HepG2 (cell line): ENCODE data around the gene TEFM. TPM values are rescaled to one million over a fixed set of nuclear protein-coding genes. Genes with fewer than 3 reads are reported as not detected.

Experiments used
- AGO1 ChIP-seq: fragments of 200-400 bp; formaldehyde crosslinking; IDR thresholded peaks from 2 replicates; pipeline ENCODE4 v1.6.1; 2017; ENCODE audit warnings: mild to moderate bottlenecking, low read depth, low read length, moderate library complexity; ENCODE audit not compliant: poor library complexity, severe bottlenecking
- EZH2 ChIP-seq: conservative IDR thresholded peaks from 2 replicates; pipeline ENCODE4 v1.6.1; 2012; ENCODE audit warnings: mild to moderate bottlenecking, low read depth, low read length, moderate library complexity
- FOXK1 ChIP-seq: sonication (generic); formaldehyde crosslinking; IDR thresholded peaks from 2 replicates; pipeline ENCODE4 v1.4.0; 2020; ENCODE audit warnings: low read depth, missing genetic modification reagents, borderline replicate concordance
- IRF2 ChIP-seq: IDR thresholded peaks from 2 replicates; pipeline ENCODE4 v1.6.1; 2018; ENCODE audit warnings: missing genetic modification reagents, missing compliant biosample characterization
- ISL2 ChIP-seq: sonication (generic); formaldehyde crosslinking; IDR thresholded peaks from 2 replicates; pipeline ENCODE4 v1.5.0; 2020; ENCODE audit warnings: missing genetic modification reagents
- MATR3 ChIP-seq: sonication (generic); formaldehyde crosslinking; IDR thresholded peaks from 2 replicates; pipeline ENCODE4 v1.4.0; 2020; ENCODE audit warnings: missing genetic modification reagents
- NONO ChIP-seq, 2 experiments: fragments of 450-650 bp in 1 of 2; sonication (generic) in 1 of 2; formaldehyde crosslinking in 1 of 2; IDR thresholded peaks in 1 of 2; conservative IDR thresholded peaks in 1 of 2; 2 replicates each; pipeline versions ENCODE4 v1.6.1 to v1.8.0; 2017 to 2022; ENCODE audit warnings: mild to moderate bottlenecking in 1 of 2, missing genetic modification reagents in 1 of 2, moderate library complexity in 1 of 2
- SRSF4 ChIP-seq: fragments of 200-400 bp; formaldehyde crosslinking; IDR thresholded peaks from one replicate; pipeline ENCODE4 v1.6.1; 2018; ENCODE audit warnings: mild to moderate bottlenecking, low read depth, low read length, moderate library complexity; ENCODE audit not compliant: poor library complexity, severe bottlenecking
- ZFP36L1 ChIP-seq: sonication (generic); formaldehyde crosslinking; IDR thresholded peaks from 2 replicates; pipeline ENCODE4 v1.8.0; 2022; ENCODE audit warnings: mild to moderate bottlenecking, missing genetic modification reagents, moderate library complexity
- ZNF17 ChIP-seq: sonication (generic); formaldehyde crosslinking; IDR thresholded peaks from 2 replicates; pipeline ENCODE4 v1.5.0; 2020; ENCODE audit warnings: mild to moderate bottlenecking, missing genetic modification reagents
- ZNF337 ChIP-seq: sonication (generic); formaldehyde crosslinking; IDR thresholded peaks from 2 replicates; pipeline ENCODE4 v1.5.1; 2020; ENCODE audit warnings: missing genetic modification reagents, low read depth, mild to moderate bottlenecking, borderline replicate concordance
- ZNF34 ChIP-seq: sonication (generic); formaldehyde crosslinking; IDR thresholded peaks from 2 replicates; pipeline ENCODE4 v1.4.0; 2020; ENCODE audit warnings: mild to moderate bottlenecking, missing genetic modification reagents, borderline replicate concordance
- ZNF430 ChIP-seq: sonication (generic); formaldehyde crosslinking; IDR thresholded peaks from 2 replicates; pipeline ENCODE4 v1.9.0; 2021; ENCODE audit warnings: mild to moderate bottlenecking, missing genetic modification reagents
- ZNF558 ChIP-seq: sonication (generic); formaldehyde crosslinking; IDR thresholded peaks from 2 replicates; pipeline ENCODE4 v1.9.0; 2022; ENCODE audit warnings: mild to moderate bottlenecking, missing genetic modification reagents, borderline replicate concordance
- ZSCAN31 ChIP-seq: sonication (generic); formaldehyde crosslinking; IDR thresholded peaks from 2 replicates; pipeline ENCODE4 v1.5.0; 2020; ENCODE audit warnings: low read depth, mild to moderate bottlenecking, missing genetic modification reagents
- polyA plus RNA-seq, 8 experiments: library from polyadenylated mRNA; depleted of rRNA in 3 of 8; stranded (reverse) in 7 of 8; unstranded in 1 of 8; fragments of >200 nt; fragmentation: Illumina TruSeq in 4 of 8; extraction: Trizol in 4 of 8; gene quantifications; 2 replicates each; pipeline versions ENCODE4 v1.2.1 to v1.2.3, GENCODE V29; 2011 to 2016; ENCODE audit warnings: low read depth in 4 of 8, missing spikeins in 1 of 8, mixed read lengths in 1 of 8; ENCODE audit not compliant: insufficient read depth in 1 of 8
- total RNA-seq, 5 experiments: library from RNA; depleted of rRNA; stranded (reverse); fragments of >200 nt; fragmentation: Illumina TruSeq; extraction: Trizol; gene quantifications; 2 replicates each; pipeline ENCODE4 v1.2.3, GENCODE V29; 2016; ENCODE audit warnings: low read depth in 1 of 5
- TF ChIP-seq, protein P1 (sequence below): sonication (generic); formaldehyde crosslinking; IDR thresholded peaks from 2 replicates; pipeline ENCODE4 v1.5.0; 2020; ENCODE audit warnings: mild to moderate bottlenecking, missing genetic modification reagents, borderline replicate concordance
- TF ChIP-seq, protein P2 (sequence below): sonication (generic); formaldehyde crosslinking; IDR thresholded peaks from 2 replicates; pipeline ENCODE4 v1.8.0; 2022; ENCODE audit warnings: missing genetic modification reagents, mild to moderate bottlenecking, inconsistent platforms, borderline replicate concordance
- TF ChIP-seq, protein P3 (sequence below): sonication (generic); formaldehyde crosslinking; IDR thresholded peaks from 2 replicates; pipeline ENCODE4 v1.5.1; 2020; ENCODE audit warnings: mild to moderate bottlenecking, missing genetic modification reagents, moderate library complexity
- TF ChIP-seq, protein P4 (sequence below): sonication (generic); formaldehyde crosslinking; IDR thresholded peaks from 2 replicates; pipeline ENCODE4 v1.5.0; 2020; ENCODE audit warnings: missing genetic modification reagents, mild to moderate bottlenecking, borderline replicate concordance
- TF ChIP-seq, protein P5 (sequence below): sonication (generic); formaldehyde crosslinking; IDR thresholded peaks from 2 replicates; pipeline ENCODE4 v1.4.0; 2020; ENCODE audit warnings: mild to moderate bottlenecking, missing genetic modification reagents

Gene TEFM
- total and polyA plus RNA-seq, 2 of the 13 experiments (the other 11 are each of a cell fraction or from before 2014, with no cell fraction given): 7.0 to 20.0 TPM

DNA sequence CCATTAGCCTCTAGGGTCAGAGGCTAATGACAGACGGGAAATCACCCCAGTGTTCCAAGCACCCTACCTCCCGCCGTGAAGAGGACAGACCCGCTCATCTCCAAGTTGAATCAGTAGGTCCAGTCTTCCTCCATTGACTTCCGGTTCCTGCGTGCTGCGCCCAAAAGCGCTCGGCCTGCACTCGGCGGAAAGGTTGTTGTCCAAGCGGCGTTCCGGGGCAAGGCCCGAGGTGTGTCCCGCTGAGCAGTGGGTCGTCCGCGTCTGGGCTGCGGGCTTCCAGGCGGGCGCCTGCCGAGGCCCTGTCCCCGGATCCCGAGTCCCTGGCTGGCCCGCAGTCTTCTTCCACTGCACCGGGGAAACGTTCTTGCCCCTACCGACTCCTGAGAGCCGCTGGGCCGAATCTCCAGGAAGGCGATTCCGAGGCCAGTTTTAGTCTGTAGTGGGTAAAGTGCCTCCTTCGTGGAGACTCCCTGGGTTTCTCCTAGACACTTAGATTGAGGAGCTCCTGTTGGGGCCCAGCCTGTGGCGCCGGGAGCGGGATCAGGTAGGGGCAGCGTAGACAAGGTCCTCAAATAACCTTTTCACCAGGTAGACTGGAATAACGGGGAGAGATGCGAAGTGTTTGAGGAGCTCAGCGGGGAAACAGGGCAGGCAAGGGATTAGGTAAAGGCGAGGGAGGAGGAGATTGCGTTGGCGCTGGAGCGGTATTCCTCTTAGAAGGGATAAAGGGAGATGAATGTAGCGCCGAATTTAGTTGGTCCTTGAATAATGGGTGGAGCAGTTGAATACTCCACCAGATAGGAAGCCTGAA is at the start of gene TEFM (continued):
- TF ChIP-seq, protein P1, sequence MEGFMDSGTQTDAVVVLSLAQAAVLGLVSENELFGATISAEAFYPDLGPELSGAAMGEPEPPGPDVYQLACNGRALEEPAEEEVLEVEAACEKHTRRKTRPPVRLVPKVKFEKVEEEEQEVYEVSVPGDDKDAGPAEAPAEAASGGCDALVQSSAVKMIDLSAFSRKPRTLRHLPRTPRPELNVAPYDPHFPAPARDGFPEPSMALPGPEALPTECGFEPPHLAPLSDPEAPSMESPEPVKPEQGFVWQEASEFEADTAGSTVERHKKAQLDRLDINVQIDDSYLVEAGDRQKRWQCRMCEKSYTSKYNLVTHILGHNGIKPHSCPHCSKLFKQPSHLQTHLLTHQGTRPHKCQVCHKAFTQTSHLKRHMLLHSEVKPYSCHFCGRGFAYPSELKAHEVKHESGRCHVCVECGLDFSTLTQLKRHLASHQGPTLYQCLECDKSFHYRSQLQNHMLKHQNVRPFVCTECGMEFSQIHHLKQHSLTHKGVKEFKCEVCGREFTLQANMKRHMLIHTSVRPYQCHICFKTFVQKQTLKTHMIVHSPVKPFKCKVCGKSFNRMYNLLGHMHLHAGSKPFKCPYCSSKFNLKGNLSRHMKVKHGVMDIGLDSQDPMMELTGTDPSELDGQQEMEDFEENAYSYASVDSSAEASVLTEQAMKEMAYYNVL (CRISPR knock-in tag): peak; percentile 86; the same call in 1 of the 2 replicates
- peak; percentile 95; the same call in 1 of the 2 replicates for TF ChIP-seq FOXK1 (CRISPR knock-in tag)
- peak; percentile 98 for TF ChIP-seq ZSCAN31 (CRISPR knock-in tag)
- TF ChIP-seq, protein P2, sequence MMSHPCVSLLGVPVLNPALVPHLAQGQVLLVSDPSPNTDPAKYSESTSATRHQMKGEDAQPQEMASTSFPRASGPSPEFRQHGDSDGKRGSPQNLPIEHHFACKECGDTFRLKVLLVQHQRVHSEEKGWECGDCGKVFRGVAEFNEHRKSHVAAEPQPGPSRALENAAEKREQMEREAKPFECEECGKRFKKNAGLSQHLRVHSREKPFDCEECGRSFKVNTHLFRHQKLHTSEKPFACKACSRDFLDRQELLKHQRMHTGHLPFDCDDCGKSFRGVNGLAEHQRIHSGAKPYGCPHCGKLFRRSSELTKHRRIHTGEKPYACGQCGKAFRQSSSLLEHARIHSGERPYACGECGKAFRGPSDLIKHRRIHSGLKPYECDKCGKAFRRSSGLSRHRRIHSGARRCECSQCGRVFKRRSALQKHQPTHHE: 0 out of 2 replicates have a peak, but pooled peaks have one; percentile 67
- TF ChIP-seq ZNF17 (CRISPR knock-in tag): no peak
- peak; percentile 72; the same call in 1 of the 2 replicates for TF ChIP-seq ZFP36L1 (CRISPR knock-in tag)
- no peak for TF ChIP-seq MATR3 (CRISPR knock-in tag)
- TF ChIP-seq, protein P3, sequence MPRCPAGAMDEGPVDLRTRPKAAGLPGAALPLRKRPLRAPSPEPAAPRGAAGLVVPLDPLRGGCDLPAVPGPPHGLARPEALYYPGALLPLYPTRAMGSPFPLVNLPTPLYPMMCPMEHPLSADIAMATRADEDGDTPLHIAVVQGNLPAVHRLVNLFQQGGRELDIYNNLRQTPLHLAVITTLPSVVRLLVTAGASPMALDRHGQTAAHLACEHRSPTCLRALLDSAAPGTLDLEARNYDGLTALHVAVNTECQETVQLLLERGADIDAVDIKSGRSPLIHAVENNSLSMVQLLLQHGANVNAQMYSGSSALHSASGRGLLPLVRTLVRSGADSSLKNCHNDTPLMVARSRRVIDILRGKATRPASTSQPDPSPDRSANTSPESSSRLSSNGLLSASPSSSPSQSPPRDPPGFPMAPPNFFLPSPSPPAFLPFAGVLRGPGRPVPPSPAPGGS (CRISPR knock-in tag): peak; percentile 92
- TF ChIP-seq, protein P4, sequence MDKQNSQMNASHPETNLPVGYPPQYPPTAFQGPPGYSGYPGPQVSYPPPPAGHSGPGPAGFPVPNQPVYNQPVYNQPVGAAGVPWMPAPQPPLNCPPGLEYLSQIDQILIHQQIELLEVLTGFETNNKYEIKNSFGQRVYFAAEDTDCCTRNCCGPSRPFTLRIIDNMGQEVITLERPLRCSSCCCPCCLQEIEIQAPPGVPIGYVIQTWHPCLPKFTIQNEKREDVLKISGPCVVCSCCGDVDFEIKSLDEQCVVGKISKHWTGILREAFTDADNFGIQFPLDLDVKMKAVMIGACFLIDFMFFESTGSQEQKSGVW: no peak
- peak; percentile 76; the same call in 1 of the 2 replicates for TF ChIP-seq ZNF337
- no peak for TF ChIP-seq NONO (IDR thresholded peaks at IDR 0.05)
- peak; percentile 99 for TF ChIP-seq NONO (CRISPR knock-in tag; conservative IDR thresholded peaks at IDR 0.05)
- peak; percentile 98 for TF ChIP-seq IRF2
- TF ChIP-seq EZH2: no peak
- no peak for TF ChIP-seq SRSF4
- TF ChIP-seq, protein P5, sequence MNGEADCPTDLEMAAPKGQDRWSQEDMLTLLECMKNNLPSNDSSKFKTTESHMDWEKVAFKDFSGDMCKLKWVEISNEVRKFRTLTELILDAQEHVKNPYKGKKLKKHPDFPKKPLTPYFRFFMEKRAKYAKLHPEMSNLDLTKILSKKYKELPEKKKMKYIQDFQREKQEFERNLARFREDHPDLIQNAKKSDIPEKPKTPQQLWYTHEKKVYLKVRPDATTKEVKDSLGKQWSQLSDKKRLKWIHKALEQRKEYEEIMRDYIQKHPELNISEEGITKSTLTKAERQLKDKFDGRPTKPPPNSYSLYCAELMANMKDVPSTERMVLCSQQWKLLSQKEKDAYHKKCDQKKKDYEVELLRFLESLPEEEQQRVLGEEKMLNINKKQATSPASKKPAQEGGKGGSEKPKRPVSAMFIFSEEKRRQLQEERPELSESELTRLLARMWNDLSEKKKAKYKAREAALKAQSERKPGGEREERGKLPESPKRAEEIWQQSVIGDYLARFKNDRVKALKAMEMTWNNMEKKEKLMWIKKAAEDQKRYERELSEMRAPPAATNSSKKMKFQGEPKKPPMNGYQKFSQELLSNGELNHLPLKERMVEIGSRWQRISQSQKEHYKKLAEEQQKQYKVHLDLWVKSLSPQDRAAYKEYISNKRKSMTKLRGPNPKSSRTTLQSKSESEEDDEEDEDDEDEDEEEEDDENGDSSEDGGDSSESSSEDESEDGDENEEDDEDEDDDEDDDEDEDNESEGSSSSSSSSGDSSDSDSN (CRISPR knock-in tag): peak; percentile 100
- TF ChIP-seq ZNF430: peak; percentile 98
- TF ChIP-seq ZNF558 (CRISPR knock-in tag): peak; percentile 49; the same call in 1 of the 2 replicates
- TF ChIP-seq ZNF34 (CRISPR knock-in tag): peak; percentile 98
- TF ChIP-seq AGO1: peak; percentile 48
- TF ChIP-seq ISL2 (CRISPR knock-in tag): peak; percentile 87
